ENCODE results near the gene SEMA4F.

Gene SEMA4F

DNA sequence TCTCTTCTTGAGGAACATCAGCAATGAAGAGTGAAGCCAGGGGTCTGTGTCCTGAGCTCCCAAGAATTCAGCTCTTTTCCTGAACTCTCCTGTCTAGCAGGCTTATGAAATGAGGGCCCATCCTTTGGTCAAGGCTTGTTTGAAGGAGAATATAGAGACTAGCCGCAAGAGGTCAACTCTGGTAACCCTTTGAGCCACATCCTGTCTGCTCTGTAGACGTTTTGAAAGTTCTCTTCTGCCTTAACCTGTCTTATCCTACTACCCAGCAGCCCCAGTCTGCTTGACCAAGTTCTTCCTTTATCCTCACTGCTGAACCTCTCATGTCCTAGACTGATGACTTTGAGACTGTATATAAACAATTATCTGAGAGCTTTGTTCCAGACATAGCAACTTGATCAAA lies 5.4 kb downstream of the SEMA4F start:
- DNase-seq (ENCODE audit: low read depth): no peak

DNA sequence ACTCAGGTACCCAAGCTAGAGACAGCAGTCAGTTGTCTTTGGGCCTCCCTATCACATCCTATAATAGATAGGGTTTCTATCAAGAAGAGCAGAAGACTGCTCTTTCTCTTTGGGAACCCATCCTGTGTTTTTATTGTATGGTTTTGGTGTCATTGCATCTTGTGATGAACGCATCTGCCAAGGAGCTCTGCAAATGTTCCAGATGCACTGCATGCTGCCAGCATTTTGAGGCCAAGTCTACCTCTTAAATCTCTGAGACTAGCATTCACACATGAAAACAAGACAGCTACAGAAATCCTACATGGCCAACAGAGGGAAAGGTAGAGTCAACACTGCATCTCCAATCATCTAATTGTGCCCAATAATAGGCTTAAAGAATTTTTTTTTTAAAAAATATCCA lies 14.0 kb downstream of the SEMA4F start:
- DNase-seq (ENCODE audit: low read depth): no peak

DNA sequence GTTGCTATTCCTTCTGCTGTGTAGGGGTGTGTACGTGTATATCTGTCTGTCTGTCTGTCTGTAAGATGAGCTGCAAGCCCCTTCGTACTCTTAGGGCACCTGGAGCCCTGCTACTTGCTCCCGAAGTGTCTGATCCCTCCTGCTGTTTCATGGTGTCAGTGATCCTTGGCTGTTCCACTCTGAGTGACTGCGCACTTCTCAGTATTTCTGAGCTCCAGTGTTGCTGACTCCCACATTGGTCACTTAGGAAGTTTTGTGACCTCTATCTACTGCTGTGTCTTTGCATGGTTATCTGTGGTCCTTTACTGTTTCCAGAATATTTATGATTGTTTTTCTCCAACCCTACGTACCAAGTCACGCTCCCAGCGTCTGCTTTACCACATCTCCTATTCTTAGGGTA lies 16.2 kb downstream of the SEMA4F start:
- no peak for DNase-seq (ENCODE audit: low read depth)

DNA sequence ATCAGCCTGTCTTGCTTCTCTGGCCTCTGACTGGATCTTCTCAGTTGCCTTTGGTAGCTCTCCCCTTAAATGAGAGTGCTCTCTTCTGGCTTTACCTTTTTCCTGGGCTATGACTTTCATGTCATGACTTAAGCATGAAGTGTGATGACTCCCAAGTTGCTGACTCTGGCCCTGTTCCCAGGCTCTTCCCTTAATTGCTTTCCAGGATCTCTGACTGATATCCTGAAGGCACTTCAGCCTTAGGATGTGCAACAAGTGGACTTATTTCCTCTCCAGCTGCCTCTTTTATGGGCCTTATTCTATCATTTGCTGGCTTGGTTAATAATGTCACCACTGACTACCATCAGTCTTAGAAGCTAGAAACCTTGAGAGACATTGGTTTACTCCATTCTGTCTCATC lies 17.4 kb downstream of the SEMA4F start:
- DNase-seq (ENCODE audit: low read depth): no peak

DNA sequence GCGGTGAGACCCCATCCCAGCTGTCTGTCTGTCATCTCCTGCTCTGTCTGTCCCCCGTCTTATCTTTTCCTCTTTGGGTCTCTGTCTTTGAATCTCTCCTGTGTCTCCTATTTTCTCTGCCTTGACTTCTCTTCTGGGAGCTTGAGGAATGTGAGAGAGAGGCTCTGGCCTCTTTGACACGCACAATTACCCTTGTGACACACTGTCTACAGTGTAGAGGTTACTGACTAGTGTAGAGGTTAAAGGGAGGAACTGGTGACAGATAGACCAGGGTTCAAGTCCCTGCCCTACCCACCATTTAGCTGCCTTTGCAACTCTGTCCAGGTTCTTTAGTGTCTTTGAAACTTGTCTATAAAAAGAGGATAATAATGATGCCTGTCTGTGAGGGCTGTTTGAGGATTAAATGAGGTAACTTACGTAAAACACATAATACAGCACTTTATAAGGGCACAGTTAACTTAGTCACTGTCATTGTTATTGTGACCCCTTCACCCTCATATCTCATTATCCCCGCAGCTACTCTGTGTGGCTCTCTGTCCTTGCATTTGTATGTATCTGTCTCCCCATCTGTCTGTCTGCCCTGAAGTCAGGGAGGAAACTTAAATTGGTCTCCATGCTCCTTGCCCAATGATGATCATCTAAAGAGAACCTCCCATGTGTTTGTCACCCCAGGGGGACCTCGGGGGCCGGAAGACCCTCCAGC lies 19.9 kb downstream of the SEMA4F start:
- DNase-seq (ENCODE audit: low read depth): no peak

DNA sequence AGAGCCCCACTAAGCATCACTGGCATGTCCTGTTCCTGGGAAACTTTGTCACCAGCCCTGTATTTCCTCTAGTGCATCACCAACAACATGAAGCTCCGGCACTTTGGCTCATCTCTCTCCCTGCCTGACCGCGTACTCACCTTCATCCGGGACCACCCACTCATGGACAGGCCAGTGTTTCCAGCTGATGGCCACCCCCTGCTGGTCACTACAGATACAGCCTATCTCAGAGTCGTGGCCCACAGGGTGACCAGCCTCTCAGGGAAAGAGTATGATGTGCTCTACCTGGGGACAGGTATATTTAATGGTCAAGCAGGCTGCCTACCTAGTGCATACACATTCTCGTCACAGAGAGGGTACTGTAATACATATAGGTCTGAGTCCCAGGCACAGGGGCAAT lies 21.0 kb downstream of the SEMA4F start:
- no peak for DNase-seq (ENCODE audit: low read depth)

DNA sequence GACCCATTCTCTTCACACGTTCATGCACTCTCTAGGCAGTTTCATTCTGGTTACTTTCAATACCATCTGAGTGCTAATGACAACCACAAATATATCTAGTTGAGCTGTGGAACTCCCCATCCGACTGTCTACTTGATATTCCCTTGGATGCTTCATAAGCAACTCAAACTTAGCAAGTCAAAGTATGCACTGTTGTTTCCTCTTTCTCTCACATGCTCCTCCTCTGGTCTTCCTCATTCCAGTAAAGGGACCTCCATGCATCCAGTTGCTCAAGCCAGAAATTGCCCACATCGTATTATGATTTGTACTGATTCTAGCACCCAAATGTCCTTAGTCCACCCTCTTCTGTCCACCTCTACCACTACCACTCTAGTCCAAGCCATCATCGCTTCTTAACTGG lies 22.3 kb downstream of the SEMA4F start:
- DNase-seq (ENCODE audit: low read depth): no peak

DNA sequence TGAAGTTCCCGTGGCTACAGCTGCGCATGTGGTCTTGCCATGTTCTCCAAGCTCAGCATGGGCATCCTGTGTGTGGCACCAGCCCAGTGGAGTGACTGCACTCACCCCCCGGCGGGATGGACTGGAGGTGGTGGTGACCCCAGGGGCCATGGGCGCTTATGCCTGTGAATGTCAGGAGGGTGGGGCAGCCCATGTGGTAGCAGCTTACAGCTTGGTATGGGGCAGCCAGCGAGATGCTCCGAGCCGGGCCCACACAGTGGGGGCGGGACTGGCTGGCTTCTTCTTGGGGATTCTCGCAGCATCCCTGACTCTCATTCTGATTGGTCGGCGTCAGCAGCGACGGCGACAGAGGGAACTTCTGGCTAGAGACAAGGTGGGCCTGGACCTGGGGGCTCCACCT lies 25.6 kb downstream of the SEMA4F start:
- DNase-seq (ENCODE audit: low read depth): no peak

DNA sequence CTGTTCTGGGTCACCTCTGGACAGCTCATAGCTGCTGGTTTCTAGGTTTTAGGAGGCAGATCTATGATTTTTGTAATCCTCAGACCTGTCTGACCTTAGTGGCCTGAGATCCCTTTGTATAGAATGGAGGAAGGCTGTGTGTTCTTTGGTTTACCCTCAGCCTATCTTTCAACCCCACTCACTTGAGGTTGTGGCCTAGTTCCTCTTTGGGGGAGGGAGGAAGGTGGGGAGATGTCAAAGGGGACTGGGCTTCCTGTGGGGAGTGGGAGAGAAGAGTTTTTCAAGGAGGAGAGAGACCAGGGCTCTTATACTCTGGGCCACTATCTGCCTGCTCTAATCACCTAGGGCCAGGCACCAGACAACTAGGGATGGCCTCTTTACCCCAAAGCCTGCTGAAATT lies 28.5 kb downstream of the SEMA4F start:
- no peak for DNase-seq (ENCODE audit: low read depth)

DNA sequence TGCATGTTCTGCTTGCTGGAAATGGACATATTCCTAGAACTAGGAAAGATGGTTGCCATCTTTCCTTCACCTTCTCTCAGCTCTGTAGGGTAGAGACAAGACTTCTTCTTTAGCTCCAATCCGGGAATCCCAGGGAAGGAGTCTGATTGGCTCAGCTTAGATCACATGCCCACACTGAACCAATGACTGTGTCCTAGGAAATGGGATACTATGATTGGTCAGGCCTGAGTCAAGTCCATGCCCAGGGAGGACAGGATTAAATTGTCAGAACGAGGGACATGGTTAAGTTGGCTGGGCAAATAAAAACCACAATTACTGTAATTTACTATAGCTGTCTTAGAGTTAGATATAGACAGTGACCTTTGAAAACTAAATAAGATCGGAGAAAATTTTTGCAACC lies 31.4 kb downstream of the SEMA4F start:
- DNase-seq (ENCODE audit: low read depth): no peak

DNA sequence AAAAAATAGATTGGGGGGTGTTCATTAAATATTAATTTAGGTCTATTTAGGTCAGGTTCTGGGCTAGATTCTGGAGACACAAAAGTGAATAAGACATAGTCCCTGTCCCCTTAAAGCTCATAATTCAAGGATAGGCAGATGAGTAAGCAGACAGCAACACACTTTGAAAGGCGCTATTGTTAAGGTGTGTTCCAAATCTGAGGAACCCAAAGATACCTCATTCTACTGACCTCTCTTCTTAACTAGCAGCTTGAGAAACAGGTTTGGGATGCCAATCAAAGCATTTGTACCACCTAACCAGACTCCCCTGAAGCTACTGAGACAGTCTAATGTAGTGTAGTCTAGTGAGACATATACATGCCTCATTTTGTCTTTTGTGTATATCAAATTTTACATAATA lies 34.8 kb downstream of the SEMA4F start:
- DNase-seq (ENCODE audit: low read depth): no peak

DNA sequence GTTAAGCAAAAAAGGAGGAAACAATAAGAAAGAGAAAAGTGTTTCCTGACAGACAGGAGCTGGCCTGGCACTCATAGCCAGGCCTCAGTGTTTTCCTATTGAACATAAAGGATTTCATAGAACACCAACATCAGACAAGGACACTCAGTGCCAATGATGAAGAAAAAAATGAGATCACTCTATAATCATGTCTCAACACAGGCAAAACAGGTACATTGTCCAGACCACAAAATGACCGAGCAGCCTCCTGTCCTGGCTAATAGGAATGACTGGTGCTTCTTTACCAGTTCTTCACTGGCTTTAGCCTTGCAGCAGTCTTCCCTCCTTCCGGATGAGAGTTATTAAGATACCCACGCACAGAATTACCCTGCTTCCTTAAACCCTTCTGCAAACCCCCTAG lies 35.6 kb downstream of the SEMA4F start:
- no peak for DNase-seq (ENCODE audit: low read depth)

DNA sequence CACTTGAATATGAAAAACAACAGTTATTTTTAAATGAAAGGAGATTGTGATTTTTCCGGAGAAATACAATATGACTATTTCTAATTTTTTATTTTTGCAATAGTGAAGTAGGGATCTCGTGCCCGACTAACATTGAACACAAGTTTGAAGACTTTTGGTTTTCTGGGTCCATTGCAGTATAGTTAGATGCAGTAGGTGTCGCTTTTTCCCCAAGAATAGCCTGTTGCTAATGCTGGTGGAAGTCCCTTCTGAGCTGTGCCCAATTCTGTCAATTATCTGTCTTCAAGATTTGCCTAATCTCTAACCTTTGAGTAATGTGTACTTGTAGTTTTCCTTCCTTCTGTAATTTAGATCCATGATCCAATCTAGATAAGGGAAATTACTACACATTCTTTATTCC lies 36.5 kb downstream of the SEMA4F start:
- no peak for DNase-seq (ENCODE audit: low read depth)

DNA sequence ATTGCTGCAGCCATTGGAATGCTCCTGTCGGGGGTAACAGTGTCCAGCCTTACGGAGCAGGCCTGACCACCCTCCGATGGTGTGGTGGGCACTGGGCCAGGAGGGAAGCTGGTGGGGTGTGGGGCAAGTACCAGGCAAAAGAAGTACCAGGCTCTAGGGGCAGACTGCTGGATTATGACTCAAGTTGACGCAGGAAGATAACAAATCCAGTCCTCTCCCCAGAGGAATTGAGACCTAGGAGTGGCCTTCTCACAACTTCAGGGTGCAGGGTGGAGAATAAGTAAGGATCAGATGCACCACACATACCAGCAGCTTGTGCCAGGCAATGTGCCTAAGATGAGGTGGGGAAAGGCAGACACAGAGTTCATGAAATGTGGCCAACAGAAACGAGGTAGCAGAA lies 37.9 kb downstream of the SEMA4F start:
- DNase-seq (ENCODE audit: low read depth): no peak

DNA sequence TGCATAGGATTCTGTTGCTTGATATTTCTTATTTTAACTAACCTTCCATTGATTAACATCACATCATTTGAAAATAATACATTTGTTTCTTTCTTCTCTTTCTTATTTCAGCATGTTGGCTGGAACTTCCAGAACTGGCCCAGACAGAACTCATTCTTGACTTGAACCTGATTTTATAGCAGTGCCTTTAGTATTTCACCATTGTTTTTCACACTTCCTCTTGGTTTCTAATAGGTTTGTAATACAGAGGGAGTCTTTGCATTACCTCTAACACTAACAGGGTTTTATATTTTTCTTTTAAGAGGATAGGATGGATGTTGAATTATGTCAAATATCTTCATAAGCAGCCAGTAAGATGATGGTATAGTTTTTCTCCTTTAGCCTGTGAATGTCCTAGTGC lies 39.2 kb downstream of the SEMA4F start:
- no peak for DNase-seq (ENCODE audit: low read depth)

DNA sequence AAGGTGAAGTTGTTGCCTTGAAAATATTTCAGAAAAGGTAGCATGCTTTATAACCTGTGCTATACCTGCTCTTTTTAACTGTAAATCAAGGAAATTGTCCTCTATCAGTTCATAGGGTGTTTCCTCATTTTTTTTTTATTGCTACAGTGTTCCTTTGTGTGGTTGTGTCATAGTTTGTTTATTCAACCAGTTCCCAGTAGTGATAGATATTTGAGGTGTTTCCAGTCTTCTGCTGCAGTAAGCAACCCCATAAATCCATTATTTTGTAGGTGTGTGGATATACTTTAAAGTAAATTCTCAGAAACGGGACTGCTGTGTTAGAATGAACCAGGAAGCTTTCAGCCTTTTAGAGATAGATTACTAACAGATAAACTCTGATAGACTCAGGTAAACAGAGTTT lies 39.6 kb downstream of the SEMA4F start:
- no peak for DNase-seq (ENCODE audit: low read depth)

DNA sequence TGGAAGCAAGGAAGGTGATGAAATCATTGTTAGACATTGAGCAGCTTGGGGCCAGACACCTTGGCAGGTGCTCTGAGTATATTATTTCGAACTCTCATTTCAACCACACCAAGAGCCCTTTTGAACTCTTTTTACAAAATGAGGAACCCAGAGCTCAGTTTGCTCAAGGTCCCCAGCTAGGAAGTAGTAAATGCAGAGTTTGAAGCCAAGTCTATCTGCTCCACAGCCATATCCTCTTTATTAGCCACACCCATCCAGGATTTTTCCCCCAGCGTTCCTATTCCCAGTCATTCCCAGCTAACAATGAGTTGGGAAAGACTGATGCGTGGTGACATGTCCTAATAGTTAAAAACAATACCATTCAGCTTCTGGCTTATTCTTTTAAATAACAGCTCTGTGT lies 40.2 kb downstream of the SEMA4F start:
- DNase-seq (ENCODE audit: low read depth): no peak

DNA sequence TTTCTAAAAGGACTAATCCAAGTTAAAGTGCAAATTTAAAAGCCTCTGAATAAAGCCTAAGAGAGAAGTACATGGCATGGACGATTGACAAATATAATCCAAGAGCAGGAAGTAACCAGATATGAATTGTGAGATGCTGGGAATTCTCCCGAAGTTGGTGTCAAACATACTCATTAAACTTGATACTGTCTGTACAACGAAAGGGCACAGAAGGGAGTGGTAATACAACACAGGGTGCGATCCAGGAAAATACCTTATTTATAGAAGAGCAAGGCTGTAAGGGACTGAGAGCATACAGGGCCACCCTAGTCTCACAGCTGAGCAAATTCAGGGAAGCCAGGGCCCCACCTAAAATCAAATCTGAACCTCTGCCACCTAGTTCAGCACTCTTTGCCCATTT lies 41.6 kb downstream of the SEMA4F start:
- no peak for DNase-seq (ENCODE audit: low read depth)

DNA sequence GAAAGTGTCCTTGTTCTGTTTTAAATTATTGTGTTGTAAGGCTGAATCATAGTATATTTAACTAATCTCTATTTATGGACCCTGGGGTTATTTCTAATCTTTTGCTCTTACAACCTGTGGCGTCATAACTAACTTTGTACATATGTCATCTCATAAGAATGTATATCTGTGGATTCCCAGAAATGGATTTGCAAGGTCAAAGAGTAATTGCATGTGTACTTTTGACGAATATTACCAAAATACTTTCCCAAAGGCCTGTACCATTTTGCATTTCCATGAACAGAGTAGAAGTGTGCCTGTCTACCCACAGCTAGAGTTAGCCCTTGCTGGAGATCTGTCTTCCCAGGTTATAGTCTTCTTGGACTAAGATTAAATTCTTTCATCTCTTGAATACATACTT lies 42.8 kb downstream of the SEMA4F start:
- no peak for DNase-seq (ENCODE audit: low read depth)

DNA sequence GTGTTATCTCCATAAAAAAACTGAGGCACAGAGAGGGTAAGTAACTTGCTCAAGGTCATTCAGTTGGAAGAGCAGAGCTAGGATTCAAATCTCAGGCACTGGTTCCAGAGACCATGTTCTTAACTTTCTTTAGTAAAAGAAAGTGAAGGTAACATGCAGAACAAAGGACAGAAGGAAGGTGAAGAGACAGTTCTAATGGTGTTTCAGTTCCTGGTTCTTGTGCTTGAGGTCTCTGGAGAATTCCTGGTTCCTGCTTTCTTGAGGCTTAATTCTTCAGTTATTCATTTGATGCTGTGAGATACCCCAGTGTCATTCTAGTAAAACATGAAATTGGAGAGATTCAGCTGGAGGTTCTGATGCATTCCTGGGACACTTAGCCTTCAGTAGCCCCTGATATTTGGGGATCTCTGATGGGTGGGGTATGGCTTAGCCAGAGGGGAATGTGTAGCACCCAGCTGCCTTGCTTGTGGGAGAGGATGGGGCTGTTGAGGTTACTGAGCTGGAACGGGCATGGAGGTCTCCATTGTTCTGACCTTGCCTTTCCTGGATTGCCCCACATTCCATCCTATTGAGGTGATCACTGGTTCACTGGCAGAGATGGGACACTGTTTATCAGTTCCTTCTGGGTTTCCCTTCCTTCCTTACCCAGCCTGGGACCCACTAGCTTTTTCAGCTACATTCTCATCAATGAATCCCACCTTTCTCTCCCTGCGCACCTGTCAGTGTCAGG lies 46.8 kb downstream of the SEMA4F start:
- DNase-seq (ENCODE audit: low read depth): no peak

DNA sequence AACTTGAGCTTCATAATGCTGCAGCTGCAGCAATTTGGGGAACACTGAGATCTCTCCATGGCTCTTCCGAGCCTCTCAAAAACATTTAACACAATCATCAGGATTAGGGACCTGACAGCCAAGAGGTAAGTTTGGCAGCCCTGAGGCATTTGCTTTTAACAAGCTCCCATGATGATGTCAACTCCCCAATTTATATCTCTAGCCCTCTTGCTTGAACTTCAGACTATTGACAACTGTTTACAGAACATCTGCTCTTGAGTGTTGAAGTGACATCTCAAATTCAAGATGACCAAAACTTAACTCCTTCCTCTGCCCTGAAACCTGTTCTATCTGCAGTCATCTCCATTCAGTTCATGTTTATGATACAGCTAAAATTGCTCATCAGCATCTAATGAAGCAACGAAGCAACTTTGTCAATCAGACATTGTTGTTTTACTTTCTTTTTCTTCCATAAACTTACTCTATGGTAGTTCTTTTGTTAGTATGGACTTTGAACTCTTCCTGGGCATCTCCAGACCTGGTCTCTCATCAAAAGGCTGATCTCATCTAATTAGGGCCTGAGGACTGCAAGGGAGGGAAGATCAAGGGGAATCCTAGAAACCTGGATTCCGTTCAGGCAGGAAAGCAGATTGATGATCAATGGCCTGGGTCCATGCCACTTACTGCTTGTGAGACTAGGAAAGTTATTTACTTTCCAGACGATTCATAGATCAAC lies 48.1 kb downstream of the SEMA4F start:
- DNase-seq (ENCODE audit: low read depth): no peak

DNA sequence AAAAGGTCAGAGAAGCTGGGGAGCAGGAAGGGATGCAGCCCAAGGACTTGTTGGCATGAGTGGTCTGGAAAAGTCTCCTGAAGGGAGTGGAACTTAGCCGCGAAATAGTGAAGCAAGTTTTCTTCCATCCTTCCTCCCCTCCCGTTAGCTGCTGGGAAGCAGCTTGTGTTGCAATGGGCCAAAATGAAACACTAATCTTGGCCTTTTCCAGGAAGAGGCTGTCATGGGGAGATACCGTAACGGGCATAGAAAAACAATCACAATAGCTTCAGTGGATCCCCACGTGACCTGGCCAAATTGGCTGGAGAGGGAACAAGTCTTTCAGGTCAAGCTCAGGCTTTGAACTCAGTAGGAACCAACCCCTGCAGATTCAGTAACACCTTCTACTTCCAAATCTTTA lies 49.3 kb downstream of the SEMA4F start:
- DNase-seq (ENCODE audit: low read depth): no peak

DNA sequence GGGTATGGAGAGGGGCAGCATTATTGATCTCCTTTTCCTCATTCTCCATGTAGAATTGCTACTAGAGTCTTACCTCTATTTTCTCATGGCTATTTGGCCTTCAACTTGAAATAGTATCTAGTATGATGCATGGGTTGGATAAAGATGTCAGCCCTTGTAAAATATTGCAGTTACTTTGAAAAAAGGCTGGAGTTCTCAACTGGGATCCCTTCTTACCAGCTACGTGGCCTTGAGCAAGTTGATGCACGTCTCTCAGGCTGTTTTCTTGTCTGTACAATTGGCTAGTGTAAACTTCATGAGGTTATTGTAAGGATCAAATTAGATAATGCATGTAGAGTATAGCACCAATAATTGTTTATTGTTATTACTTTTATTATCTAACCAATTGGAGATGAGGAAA lies 50.2 kb downstream of the SEMA4F start:
- no peak for DNase-seq (ENCODE audit: low read depth)

DNA sequence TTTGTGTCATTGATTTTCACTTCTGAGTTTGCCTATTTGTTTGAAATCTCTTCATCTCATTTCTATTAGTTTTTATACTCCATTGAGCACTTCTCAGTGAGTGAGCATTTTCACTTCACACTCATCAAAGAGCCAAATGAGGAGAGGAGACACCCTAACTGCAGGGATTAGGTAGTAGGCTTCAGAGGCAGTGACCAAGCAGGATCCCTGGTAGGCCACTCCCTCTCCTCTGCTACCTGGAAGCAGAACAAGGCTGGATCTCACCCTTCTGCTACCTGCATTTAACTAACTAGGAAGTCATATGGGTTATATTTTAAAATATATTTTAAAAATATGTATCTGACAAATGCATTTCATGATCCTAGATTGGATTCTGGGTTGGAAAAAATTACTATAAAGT lies 52.7 kb downstream of the SEMA4F start:
- no peak for DNase-seq (ENCODE audit: low read depth)

Measured in stimulated activated CD8-positive, alpha-beta memory T cell treated with anti-CD3 and anti-CD28 coated beads, Interleukin-15, amount 100 ng/mL, for 1 hour (primary cell).